RWPE2 (cell line): Measurements from ENCODE around the gene CDC42.

ENCODE experiments used
- ATAC-seq: fragments of 200-7000 bp; cut with Tn5 transposase; 3 replicates; pipeline ENCODE4 v1.9.1; 2021; ENCODE audit warnings: low read depth
- DNase-seq: peaks from one replicate; pipeline ENCODE4 v3.0.0-alpha.2; 2020; ENCODE audit warnings: low spot score
- H3K27ac ChIP-seq: fragments of 450-650 bp; 2 replicates; pipeline ENCODE4 v1.5.1; 2017; ENCODE audit warnings: mild to moderate bottlenecking; ENCODE audit not compliant: poor library complexity, severe bottlenecking
- H3K27me3 ChIP-seq: fragments of 250-450 bp; sonication (Bioruptor Pico); 2 replicates; pipeline ENCODE4 v1.5.1; 2021; ENCODE audit warnings: mild to moderate bottlenecking, moderate library complexity; ENCODE audit not compliant: insufficient read depth, poor library complexity, severe bottlenecking
- H3K36me3 ChIP-seq: fragments of 250-450 bp; sonication (Bioruptor Pico); 2 replicates; pipeline ENCODE4 v1.5.1; 2020; ENCODE audit warnings: low read depth, mild to moderate bottlenecking, moderate library complexity
- H3K4me1 ChIP-seq: fragments of 250-450 bp; sonication (Bioruptor Pico); 2 replicates; pipeline ENCODE4 v1.5.1; 2021; ENCODE audit warnings: mild to moderate bottlenecking, moderate library complexity; ENCODE audit not compliant: insufficient read depth, poor library complexity, severe bottlenecking
- H3K4me3 ChIP-seq: fragments of 250-450 bp; sonication (Bioruptor Pico); 2 replicates; pipeline ENCODE4 v1.5.1; 2021; ENCODE audit warnings: mild to moderate bottlenecking, moderate library complexity; ENCODE audit not compliant: severe bottlenecking
- H3K9me3 ChIP-seq: fragments of 250-450 bp; sonication (Bioruptor Pico); 2 replicates; pipeline ENCODE4 v1.5.1; 2021; ENCODE audit warnings: mild to moderate bottlenecking, moderate library complexity; ENCODE audit not compliant: severe bottlenecking
- TF ChIP-seq, protein P1 (sequence below): fragments of 450-650 bp; IDR thresholded peaks from one replicate; pipeline ENCODE4 v1.5.1; 2017; ENCODE audit warnings: mild to moderate bottlenecking, moderate library complexity; ENCODE audit not compliant: poor library complexity, severe bottlenecking

Gene CDC42

DNA sequence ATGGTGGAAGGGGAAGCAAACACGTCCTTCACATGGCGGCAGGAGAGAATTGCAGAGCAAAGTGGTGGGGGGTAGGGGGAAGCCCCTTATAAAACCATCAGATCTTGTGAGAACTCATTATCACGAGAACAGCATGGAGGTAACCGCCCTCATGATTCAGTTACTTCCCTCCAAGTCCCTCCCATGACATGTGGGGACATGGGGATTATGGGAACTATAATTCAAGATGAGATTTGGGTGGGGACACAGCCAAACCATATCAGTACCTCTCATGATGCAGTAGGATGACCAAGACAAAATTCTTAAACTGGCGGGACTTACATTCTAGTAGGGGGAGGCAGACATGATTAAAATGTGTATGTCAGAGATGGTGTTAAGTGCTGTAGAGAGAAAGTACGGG is 51.6 kb downstream of the CDC42 start:
- DNase-seq (no peak), ATAC-seq (no peak)
- Histone ChIP-seq H3K4me3 (no peak overlapping the region), H3K27me3 (no peaks in the 10 kb centered on the region), H3K4me1 (no peaks in the 10 kb centered on the region), H3K9me3 (no peaks in the 10 kb centered on the region), H3K36me3 (peaks cover 71% of the 10 kb centered on the region), H3K27ac (no peak overlapping the region)
- TF ChIP-seq, protein P1, sequence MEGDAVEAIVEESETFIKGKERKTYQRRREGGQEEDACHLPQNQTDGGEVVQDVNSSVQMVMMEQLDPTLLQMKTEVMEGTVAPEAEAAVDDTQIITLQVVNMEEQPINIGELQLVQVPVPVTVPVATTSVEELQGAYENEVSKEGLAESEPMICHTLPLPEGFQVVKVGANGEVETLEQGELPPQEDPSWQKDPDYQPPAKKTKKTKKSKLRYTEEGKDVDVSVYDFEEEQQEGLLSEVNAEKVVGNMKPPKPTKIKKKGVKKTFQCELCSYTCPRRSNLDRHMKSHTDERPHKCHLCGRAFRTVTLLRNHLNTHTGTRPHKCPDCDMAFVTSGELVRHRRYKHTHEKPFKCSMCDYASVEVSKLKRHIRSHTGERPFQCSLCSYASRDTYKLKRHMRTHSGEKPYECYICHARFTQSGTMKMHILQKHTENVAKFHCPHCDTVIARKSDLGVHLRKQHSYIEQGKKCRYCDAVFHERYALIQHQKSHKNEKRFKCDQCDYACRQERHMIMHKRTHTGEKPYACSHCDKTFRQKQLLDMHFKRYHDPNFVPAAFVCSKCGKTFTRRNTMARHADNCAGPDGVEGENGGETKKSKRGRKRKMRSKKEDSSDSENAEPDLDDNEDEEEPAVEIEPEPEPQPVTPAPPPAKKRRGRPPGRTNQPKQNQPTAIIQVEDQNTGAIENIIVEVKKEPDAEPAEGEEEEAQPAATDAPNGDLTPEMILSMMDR, result no peak

DNA sequence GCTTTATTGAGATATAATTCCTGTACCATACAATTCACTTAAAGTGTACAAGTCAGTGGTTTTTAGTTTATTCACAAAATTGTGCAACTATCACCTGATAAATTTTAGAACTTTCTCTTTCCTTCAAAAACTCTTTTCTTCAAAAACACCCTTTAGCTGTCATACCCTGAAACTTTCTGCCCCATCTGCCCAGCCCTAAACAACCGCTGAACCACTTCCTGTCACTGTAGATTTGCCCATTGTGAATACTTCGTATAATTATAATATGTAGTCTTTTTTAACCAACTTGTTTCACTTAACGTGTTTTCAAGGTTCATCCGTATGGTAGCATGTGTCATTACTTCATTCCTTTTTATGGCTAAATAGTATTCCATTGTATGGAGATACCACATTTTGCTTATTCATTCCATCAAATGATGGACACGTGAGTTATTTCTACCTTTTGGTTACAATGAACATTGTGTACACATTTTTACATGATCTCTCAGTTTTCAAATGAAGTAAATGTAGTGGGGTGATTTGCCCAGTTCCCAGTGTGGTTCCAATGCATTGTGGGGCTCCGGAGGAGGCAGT is 52.4 kb downstream of the CDC42 start:
- TF ChIP-seq, protein P1, result no peak
- Histone ChIP-seq H3K27me3 (no peaks in the 10 kb centered on the region), H3K36me3 (peaks cover 74% of the 10 kb centered on the region), H3K4me1 (no peaks in the 10 kb centered on the region), H3K4me3 (no peak overlapping the region), H3K9me3 (no peaks in the 10 kb centered on the region), H3K27ac (no peak overlapping the region)
- DNase-seq (no peak), ATAC-seq (no peak)

DNA sequence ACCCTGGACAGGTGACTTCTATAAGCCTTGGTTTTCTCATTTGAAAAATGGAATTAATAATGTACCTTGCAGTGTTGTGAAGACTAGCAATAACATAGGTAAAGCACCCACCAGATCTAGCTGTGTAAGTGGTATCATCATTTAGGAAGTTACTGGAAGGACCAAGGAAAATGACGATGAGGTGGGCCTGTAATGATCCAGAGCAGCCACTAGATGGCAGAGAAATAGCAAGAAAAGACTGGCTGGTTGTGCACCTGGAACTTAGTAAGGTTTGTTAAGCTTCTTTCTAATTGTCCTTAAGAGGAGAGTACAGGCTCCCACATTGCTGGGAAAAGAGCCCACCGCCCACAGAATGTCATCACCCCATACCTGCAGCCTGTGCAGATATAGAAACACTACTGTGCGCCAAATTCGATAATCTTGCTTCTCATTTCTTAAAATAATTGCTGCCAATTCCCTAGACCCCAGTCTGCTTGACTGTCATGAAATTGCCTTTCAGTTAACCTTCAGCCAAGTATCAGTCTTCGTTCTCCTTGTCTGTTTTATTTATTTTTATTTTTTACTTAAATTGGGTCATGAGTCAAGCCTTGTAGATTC is 53.2 kb downstream of the CDC42 start:
- DNase-seq, result no peak
- TF ChIP-seq, protein P1, result peak; percentile 86
- H3K9me3 ChIP-seq, result no peaks in the 10 kb centered on the region
- ATAC-seq, result peak; percentile 34; the same call in 2 of the 3 replicates
- no peak overlapping the region for H3K27ac ChIP-seq
- no peaks in the 10 kb centered on the region for H3K27me3 ChIP-seq
- H3K4me3 ChIP-seq, result no peak overlapping the region
- no peaks in the 10 kb centered on the region for H3K4me1 ChIP-seq
- peaks cover 73% of the 10 kb centered on the region for H3K36me3 ChIP-seq

DNA sequence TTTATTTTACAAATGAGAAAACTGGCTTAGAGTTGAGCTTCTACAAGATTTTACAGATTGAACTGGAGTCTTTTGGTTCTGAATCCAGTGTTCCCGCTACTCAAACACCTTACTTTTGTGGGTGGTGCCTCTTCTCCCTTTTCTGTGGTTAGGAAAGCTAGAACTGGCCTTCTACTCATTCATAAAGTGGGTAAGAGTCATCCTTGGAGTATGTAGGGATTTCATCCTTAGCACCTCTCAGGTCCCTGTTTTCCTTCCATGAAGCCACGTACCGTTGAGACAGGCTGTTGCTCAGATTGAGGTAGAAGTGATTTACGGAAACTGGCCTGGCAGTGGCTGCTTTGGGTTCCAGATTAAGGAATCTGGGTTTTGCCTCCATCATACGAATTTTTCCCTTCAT is 54.6 kb downstream of the CDC42 start:
- Histone ChIP-seq H3K36me3 (peaks cover 73% of the 10 kb centered on the region), H3K4me3 (no peak overlapping the region), H3K27ac (no peak overlapping the region), H3K4me1 (no peaks in the 10 kb centered on the region), H3K27me3 (no peaks in the 10 kb centered on the region), H3K9me3 (no peaks in the 10 kb centered on the region)
- no peak for DNase-seq
- TF ChIP-seq, protein P1, result no peak
- peak; percentile 43; the same call in 1 of the 3 replicates for ATAC-seq
